Loucy (cell line): ENCODE results near the gene STX5.

Source experiments
- H2AFZ ChIP-seq: fragments of 200-600 bp; sonication (generic); 2 replicates; pipeline ENCODE4 v1.6.0; 2016; ENCODE audit warnings: antibody characterized with exemption, mild to moderate bottlenecking, low read length, moderate library complexity
- H3F3A ChIP-seq: fragments of 200-600 bp; 2 replicates; pipeline ENCODE4 v1.6.0; 2016; ENCODE audit warnings: antibody characterized with exemption, low read depth, mild to moderate bottlenecking
- H3K27me3 ChIP-seq: fragments of 200-600 bp; sonication (generic); 2 replicates; pipeline ENCODE4 v1.6.1; 2014; ENCODE audit warnings: low read length, mild to moderate bottlenecking; ENCODE audit not compliant: insufficient read depth, poor library complexity, severe bottlenecking
- H3K36me3 ChIP-seq: fragments of 200-600 bp; sonication (generic); 2 replicates; pipeline ENCODE4 v1.6.1; 2016; ENCODE audit warnings: low read length; ENCODE audit not compliant: insufficient read depth
- H3K4me1 ChIP-seq: fragments of 200-600 bp; sonication (generic); 2 replicates; pipeline ENCODE4 v1.5.1; 2014; ENCODE audit warnings: low read length, mild to moderate bottlenecking; ENCODE audit not compliant: insufficient read depth, poor library complexity, severe bottlenecking
- H3K4me2 ChIP-seq: fragments of 200-600 bp; sonication (generic); 2 replicates; pipeline ENCODE4 v1.6.0; 2014; ENCODE audit warnings: antibody characterized with exemption, low read length, low read depth, mild to moderate bottlenecking; ENCODE audit not compliant: poor library complexity, severe bottlenecking
- H3K4me3 ChIP-seq: fragments of 200-600 bp; sonication (generic); 2 replicates; pipeline ENCODE4 v1.5.1; 2014; ENCODE audit warnings: low read length, mild to moderate bottlenecking, mixed read lengths; ENCODE audit not compliant: poor library complexity, severe bottlenecking
- H3K79me2 ChIP-seq: fragments of 200-600 bp; sonication (generic); 2 replicates; pipeline ENCODE4 v1.6.1; 2014; ENCODE audit warnings: low read length; ENCODE audit not compliant: insufficient read depth
- H3K9ac ChIP-seq: fragments of 200-600 bp; sonication (generic); 2 replicates; pipeline ENCODE4 v1.6.0; 2014; ENCODE audit warnings: mild to moderate bottlenecking, low read depth, low read length, moderate library complexity; ENCODE audit not compliant: poor library complexity, severe bottlenecking
- H3K9me2 ChIP-seq: fragments of 200-600 bp; sonication (generic); replicated peaks from 2 replicates; pipeline ENCODE4 v1.6.1; 2016; ENCODE audit warnings: low read depth, low read length, mixed read lengths
- H3K9me3 ChIP-seq: fragments of 200-600 bp; sonication (generic); 2 replicates; pipeline ENCODE4 v1.6.1; 2014; ENCODE audit warnings: mild to moderate bottlenecking, antibody characterized with exemption, low read length, low read depth; ENCODE audit not compliant: insufficient read depth
- H4K20me1 ChIP-seq: fragments of 200-600 bp; sonication (generic); 2 replicates; pipeline ENCODE4 v1.6.0; 2014; ENCODE audit warnings: antibody characterized with exemption, low read length, mild to moderate bottlenecking; ENCODE audit not compliant: insufficient read depth, poor library complexity, severe bottlenecking
- EZH2phosphoT487 ChIP-seq: fragments of 200-600 bp; IDR thresholded peaks from 2 replicates; pipeline ENCODE4 v1.6.1; 2018; ENCODE audit warnings: antibody characterized with exemption, mild to moderate bottlenecking, moderate library complexity, borderline replicate concordance
- TF ChIP-seq, protein P1 (sequence below): fragments of 200-600 bp; sonication (generic); conservative IDR thresholded peaks from 2 replicates; pipeline ENCODE4 v1.5.1; 2014; ENCODE audit warnings: mild to moderate bottlenecking, antibody characterized with exemption, low read length

The STX5 gene

DNA sequence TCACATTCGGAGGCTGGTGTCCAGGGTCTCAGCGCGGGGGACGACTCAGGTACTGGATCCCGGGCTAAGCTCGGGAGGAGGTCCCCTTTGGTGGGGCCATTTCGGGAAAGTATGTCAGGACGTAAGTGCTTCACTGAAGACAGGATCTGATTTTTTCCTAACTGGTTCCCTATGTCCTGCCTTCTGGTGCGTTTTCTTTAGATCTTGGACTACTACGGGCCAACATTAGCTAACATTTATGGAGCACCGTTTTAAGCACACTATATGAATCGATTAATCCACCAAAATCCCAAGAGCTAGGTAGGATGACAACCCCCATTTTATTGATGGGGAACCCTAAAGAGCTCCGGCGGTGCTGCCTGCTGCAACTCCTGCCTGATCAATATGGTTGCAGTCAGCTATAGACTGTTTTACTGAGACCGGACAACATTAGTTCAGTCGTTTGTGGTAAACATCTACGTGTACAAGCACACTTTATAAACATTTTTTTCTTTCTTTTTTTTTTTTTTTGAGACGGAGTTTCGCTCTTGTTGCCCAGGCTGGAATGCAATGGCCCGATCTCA, 24.6 kb upstream of the STX5 start:
- peaks cover 38% of the 10 kb centered on the region for H3K36me3 ChIP-seq
- peak overlapping the region; percentile 88 for H3K4me2 ChIP-seq
- peaks cover 11% of the 10 kb centered on the region for H3K27me3 ChIP-seq
- peaks cover 49% of the 10 kb centered on the region for H3K4me1 ChIP-seq
- H3K4me3 ChIP-seq = peak overlapping the region; percentile 90
- no peaks in the 10 kb centered on the region for H3K9me3 ChIP-seq
- TF ChIP-seq, protein P1, sequence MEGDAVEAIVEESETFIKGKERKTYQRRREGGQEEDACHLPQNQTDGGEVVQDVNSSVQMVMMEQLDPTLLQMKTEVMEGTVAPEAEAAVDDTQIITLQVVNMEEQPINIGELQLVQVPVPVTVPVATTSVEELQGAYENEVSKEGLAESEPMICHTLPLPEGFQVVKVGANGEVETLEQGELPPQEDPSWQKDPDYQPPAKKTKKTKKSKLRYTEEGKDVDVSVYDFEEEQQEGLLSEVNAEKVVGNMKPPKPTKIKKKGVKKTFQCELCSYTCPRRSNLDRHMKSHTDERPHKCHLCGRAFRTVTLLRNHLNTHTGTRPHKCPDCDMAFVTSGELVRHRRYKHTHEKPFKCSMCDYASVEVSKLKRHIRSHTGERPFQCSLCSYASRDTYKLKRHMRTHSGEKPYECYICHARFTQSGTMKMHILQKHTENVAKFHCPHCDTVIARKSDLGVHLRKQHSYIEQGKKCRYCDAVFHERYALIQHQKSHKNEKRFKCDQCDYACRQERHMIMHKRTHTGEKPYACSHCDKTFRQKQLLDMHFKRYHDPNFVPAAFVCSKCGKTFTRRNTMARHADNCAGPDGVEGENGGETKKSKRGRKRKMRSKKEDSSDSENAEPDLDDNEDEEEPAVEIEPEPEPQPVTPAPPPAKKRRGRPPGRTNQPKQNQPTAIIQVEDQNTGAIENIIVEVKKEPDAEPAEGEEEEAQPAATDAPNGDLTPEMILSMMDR = no peak
- no peak for TF ChIP-seq EZH2phosphoT487
- H2AFZ ChIP-seq = peak overlapping the region; percentile 79
- H3F3A ChIP-seq = peaks cover 20% of the 10 kb centered on the region; the same call in 1 of the 2 replicates
- H3K79me2 ChIP-seq = peaks cover 78% of the 10 kb centered on the region
- no peaks in the 10 kb centered on the region for H3K9me2 ChIP-seq
- peak overlapping the region; percentile 99 for H3K9ac ChIP-seq
- H4K20me1 ChIP-seq = peaks cover 42% of the 10 kb centered on the region

DNA sequence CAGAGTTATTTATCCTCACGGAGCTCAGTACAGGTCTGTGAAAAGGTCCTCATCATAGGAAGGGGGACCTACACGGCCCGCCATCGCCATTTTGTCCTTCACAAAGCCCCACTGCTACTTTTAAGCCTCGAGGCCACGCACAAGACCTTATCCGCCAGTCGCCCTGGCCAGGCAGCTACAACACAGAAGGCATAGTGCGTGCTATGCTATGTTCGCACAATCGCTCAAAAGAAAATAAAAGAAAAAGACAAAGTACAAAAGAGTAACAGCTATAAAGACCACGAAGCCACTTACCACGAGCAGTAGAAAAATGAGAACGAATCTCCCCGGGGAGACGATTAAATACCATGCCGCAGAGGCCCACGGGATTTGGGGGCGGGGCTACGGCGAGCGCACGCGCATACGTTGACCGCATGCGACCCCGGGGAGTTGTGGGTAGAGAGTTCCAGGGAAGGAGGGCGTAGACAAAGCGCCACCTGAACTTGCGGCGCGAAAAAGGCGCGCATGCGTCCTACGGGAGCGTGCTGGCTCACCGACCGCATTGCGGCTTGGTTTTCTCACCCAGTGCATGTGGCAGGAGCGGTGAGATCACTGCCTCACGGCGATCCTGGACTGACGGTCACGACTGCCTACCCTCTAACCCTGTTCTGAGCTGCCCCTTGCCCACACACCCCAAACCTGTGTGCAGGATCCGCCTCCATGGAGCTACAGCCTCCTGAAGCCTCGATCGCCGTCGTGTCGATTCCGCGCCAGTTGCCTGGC, 23.9 kb upstream of the STX5 start:
- peaks cover 43% of the 10 kb centered on the region for H4K20me1 ChIP-seq
- peaks cover 22% of the 10 kb centered on the region; the same call in 1 of the 2 replicates for H3F3A ChIP-seq
- H3K9me3 ChIP-seq = no peaks in the 10 kb centered on the region
- TF ChIP-seq EZH2phosphoT487 = no peak
- TF ChIP-seq, protein P1 = no peak
- peaks cover 40% of the 10 kb centered on the region for H3K36me3 ChIP-seq
- H3K79me2 ChIP-seq = peaks cover 78% of the 10 kb centered on the region
- no peaks in the 10 kb centered on the region for H3K9me2 ChIP-seq
- H3K4me3 ChIP-seq = peak overlapping the region; percentile 90
- peaks cover 43% of the 10 kb centered on the region for H3K4me1 ChIP-seq
- H3K4me2 ChIP-seq = peak overlapping the region; percentile 98
- peaks cover 11% of the 10 kb centered on the region for H3K27me3 ChIP-seq
- peak overlapping the region; percentile 99 for H3K9ac ChIP-seq
- H2AFZ ChIP-seq = peak overlapping the region; percentile 79

DNA sequence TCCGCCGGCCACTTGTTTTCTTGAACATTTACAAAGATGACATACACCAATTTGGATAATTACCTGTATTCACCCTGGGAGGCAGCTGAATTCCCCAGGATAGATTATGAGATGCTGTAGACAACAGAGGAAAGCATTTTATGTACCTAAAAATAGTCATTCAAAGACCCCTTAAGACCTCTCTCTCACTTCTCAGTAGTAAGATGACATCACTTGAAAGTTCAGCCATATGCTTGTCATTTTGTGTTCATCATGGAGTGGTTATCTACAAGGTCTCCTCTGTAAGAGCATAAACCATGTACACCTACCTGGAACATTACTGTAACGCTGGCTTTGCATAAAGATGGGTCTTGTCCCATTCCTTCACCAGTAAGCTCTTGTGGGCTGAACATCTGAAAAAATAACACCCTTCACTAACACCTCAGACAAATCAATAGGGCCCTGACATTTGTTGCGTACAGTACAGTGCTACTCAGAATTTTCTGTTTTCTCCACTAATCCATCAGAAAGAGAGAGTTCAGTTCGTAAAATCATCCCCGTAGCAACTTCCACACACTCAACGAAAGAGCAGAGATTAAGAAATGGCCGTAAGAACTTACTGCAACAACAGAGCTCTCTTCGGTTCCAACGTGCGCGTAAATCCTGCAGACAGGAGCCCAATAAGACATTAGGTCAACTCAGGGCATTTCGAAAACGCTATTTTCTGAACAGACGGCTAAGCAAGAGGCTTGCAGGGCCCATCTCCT, 23.1 kb upstream of the STX5 start:
- H3K4me1 ChIP-seq = peaks cover 43% of the 10 kb centered on the region
- peak overlapping the region; percentile 99 for H3K9ac ChIP-seq
- peaks cover 40% of the 10 kb centered on the region for H3K36me3 ChIP-seq
- H3K79me2 ChIP-seq = peaks cover 78% of the 10 kb centered on the region
- H3K4me3 ChIP-seq = peak overlapping the region; percentile 90
- peaks cover 25% of the 10 kb centered on the region; the same call in 1 of the 2 replicates for H3F3A ChIP-seq
- H3K9me3 ChIP-seq = no peaks in the 10 kb centered on the region
- H3K9me2 ChIP-seq = no peaks in the 10 kb centered on the region
- peaks cover 43% of the 10 kb centered on the region for H4K20me1 ChIP-seq
- H3K4me2 ChIP-seq = peak overlapping the region; percentile 98
- no peak overlapping the region for H2AFZ ChIP-seq
- peaks cover 11% of the 10 kb centered on the region for H3K27me3 ChIP-seq
- TF ChIP-seq EZH2phosphoT487 = no peak
- TF ChIP-seq, protein P1 = no peak
